ENCODE results near the gene NFYB.
"Not testable (repeated sequence)": the region's sequence is repeated elsewhere in the genome, so short reads cannot be mapped to it uniquely, and the experiment has no call there.

DNA sequence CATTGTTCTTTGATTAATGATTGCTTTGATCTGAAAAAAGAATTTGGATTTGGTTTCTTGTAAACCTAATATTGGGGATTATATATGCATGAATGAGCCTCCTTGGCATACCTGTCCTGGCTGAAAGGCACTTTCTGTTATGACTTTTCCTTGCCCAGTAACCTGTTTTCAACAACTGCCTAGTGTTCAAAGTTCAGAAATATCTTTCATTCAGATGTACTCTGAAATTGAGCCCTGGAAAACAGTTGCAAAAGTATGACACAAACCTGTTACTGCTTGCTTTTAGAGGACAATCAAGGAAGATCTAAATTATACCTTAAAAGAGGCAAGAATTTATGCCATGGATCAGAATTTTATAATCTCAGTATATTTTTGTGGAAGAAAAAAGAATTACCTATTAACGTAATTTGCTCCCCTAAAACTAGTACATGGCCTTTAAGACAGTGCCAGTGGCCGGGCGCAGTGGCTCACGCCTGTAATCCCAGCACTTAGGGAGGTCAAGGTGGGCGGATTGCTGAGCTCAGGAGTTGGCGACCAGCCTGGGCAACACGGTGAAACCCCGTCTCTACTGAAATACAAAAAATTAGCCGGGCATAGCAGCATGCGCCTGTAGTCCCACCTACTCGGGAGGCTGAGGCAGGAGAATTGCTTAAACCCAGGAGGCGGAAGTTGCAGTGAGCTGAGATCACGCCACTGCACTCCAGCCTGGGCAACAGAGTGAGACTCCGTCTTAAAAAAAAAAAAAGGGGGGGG is 23.0 kb downstream of the NFYB start:
- TF ChIP-seq, protein P1, sequence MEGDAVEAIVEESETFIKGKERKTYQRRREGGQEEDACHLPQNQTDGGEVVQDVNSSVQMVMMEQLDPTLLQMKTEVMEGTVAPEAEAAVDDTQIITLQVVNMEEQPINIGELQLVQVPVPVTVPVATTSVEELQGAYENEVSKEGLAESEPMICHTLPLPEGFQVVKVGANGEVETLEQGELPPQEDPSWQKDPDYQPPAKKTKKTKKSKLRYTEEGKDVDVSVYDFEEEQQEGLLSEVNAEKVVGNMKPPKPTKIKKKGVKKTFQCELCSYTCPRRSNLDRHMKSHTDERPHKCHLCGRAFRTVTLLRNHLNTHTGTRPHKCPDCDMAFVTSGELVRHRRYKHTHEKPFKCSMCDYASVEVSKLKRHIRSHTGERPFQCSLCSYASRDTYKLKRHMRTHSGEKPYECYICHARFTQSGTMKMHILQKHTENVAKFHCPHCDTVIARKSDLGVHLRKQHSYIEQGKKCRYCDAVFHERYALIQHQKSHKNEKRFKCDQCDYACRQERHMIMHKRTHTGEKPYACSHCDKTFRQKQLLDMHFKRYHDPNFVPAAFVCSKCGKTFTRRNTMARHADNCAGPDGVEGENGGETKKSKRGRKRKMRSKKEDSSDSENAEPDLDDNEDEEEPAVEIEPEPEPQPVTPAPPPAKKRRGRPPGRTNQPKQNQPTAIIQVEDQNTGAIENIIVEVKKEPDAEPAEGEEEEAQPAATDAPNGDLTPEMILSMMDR (IDR thresholded peaks at IDR 0.05): not testable (repeated sequence)
- TF ChIP-seq EZH2, EZH2phosphoT487 (IDR thresholded peaks at IDR 0.05): not testable (repeated sequence)
